ENCODE data around the gene ZBTB47.

ZBTB47 gene

DNA sequence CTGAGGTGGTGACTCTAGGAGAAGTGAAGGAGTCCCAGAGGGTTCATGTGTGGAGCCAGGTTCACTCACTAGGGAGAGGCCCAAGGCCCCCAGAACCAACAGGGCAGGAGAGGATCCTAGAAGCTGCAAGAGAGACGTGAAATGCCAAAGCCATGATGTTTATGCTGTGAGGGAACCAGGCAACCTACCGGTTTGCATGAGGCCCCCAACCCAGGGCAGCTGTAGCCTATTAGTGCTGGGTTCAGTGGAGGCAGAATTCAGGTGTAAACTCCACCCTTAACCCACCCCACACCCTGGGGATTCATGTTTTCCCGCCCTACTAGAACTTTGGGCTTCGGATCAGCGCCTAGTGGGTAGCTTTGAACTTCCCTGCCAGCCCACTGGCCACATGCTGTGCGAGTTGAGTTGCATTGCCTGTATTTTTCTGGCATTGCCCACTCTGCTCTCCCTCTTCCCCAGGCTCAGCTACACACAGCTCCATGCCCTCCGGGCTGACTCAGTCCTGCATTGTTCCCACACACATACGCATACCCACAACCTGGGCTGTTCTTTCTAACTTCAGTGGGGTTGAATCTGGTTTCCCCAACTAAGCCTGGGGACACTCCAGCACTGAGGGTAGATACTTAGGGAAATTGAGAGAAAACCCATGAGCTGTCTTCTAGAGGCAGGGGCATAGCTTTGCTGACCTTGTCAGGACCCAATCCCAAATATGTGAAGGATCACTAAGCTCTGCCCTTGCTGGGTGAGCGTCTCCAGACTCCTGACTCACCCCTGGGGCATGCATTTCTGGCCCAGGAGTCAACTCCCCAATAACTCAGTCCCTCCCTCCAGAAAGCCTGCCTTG is 2.0 kb upstream of the ZBTB47 start:
- Histone ChIP-seq H3K27me3 (replicated peaks in 2 of 5; ENCODE audit: control insufficient read depth in 4 of 5, insufficient read depth in 5 of 5, low read length in 4 of 5) (no peaks in the 10 kb centered on the region), H3K27ac (ENCODE audit: insufficient read depth in 1 of 2, low read depth in 1 of 2, low read length in 2 of 2, poor library complexity in 1 of 2, severe bottlenecking in 2 of 2) (no peak overlapping the region), H3K36me3 (ENCODE audit: control insufficient read depth in 4 of 4, insufficient read depth in 4 of 4, low read length in 3 of 4) (peaks cover 6 to 35% (median 14%) of the 10 kb centered on the region in 4 experiments), H3K9me3 (ENCODE audit: control extremely low read depth in 1 of 5, control insufficient read depth in 4 of 5, insufficient read depth in 2 of 5, low read depth in 1 of 5, low read length in 4 of 5) (no peaks in the 10 kb centered on the region), H3K4me3 (ENCODE audit: control insufficient read depth in 1 of 7, extremely low read depth in 1 of 7, insufficient read depth in 4 of 7, low read depth in 2 of 7, low read length in 6 of 7) (no peak overlapping the region), H3K4me1 (ENCODE audit: control extremely low read depth in 1 of 4, control insufficient read depth in 4 of 4, insufficient read depth in 4 of 4, low read length in 3 of 4) (peaks cover 6 to 34% (median 32%) of the 10 kb centered on the region in 4 experiments)
- DNase-seq = no peak
- 98% methylated on average over 6 of the region's 9 CpGs for WGBS (ENCODE audit: insufficient coverage)
- ChIA-PET CTCF (interaction anchor here (0.9 to 2.3 kb wide), 7 partner anchors 9 to 106 kb away, joined by 3 to 13 read pairs (median 5); no protein-coding TSS in a partner anchor), POLR2A (no interaction called here)

DNA sequence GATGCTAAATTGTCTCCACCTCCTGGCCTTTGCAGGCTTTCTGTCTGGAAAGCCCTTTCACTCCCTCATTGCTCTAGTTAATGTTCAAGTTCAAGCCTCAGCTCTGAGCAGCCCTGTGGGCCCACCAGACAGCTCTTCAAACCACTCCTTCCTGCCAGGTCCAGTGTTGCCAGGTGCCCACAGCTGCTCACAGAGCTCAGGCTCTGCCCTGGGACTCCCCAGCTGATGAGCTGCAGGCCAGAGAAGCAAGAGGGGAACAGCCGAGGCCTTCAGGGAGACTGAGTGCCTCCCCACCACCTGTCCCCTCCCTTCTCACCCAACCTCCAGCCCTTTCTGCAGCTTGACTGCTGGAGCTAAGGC is 1.3 kb upstream of the ZBTB47 start:
- Histone ChIP-seq H3K4me3 (ENCODE audit: control insufficient read depth in 1 of 7, extremely low read depth in 1 of 7, insufficient read depth in 4 of 7, low read depth in 2 of 7, low read length in 6 of 7) (peak overlapping the region in 1 of 7 experiments; percentile 72), H3K27ac (ENCODE audit: insufficient read depth in 1 of 2, low read depth in 1 of 2, low read length in 2 of 2, poor library complexity in 1 of 2, severe bottlenecking in 2 of 2) (no peak overlapping the region), H3K4me1 (ENCODE audit: control extremely low read depth in 1 of 4, control insufficient read depth in 4 of 4, insufficient read depth in 4 of 4, low read length in 3 of 4) (peaks cover 6 to 34% (median 32%) of the 10 kb centered on the region in 4 experiments), H3K36me3 (ENCODE audit: control insufficient read depth in 4 of 4, insufficient read depth in 4 of 4, low read length in 3 of 4) (peaks cover 5 to 27% (median 10%) of the 10 kb centered on the region in 4 experiments), H3K27me3 (replicated peaks in 2 of 5; ENCODE audit: control insufficient read depth in 4 of 5, insufficient read depth in 5 of 5, low read length in 4 of 5) (no peaks in the 10 kb centered on the region), H3K9me3 (ENCODE audit: control extremely low read depth in 1 of 5, control insufficient read depth in 4 of 5, insufficient read depth in 2 of 5, low read depth in 1 of 5, low read length in 4 of 5) (no peaks in the 10 kb centered on the region)
- WGBS (ENCODE audit: insufficient coverage) = no CpG with 5 or more reads among the region's 1 CpG
- peak in 1 of 3 donors; percentile 7 for DNase-seq
- POLR2A ChIA-PET = interaction anchor here (0.5 kb wide), 1 partner anchor 1675 kb away, joined by 4 read pairs; no protein-coding TSS in a partner anchor
- CTCF ChIA-PET = interaction anchor here (0.9 to 2.3 kb wide), 8 partner anchors 9 to 106 kb away, joined by 3 to 13 read pairs (median 4); no protein-coding TSS in a partner anchor

DNA sequence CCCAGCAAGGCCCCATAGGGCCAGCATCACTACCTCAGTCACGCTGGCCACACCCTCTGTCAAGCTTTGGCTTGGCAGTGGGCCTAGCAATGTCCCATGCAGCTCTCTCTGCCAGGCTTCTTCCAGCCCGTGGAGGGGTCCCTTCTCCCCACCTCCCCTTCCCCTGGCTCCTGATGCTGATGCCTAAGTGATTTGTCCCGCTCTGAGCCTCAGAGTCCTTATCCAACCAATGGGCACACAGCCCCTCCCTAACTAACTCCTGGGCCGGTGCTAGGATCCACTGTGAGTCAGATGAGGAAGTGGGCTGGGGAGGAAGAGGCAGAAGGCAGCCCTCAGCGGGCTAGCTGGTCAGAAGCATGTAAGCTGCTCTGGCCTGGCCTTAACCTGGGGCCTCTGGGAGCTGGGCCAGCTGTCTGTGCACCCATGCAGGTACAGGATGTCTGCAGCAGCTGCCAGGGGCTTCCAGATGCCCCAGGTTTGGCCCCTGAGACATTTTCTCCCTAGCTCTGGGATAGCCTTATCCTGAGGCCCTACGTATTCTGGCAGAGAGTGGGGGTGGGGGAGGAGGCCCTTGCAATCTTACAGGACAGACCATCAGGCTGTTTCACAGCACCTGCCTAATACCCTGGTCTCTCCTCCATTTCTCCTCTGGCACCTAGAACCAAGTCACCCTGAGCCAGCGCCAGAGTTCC is 740 bp upstream of the ZBTB47 start:
- peaks cover 6 to 34% (median 32%) of the 10 kb centered on the region in 4 experiments for H3K4me1 ChIP-seq (ENCODE audit: control extremely low read depth in 1 of 4, control insufficient read depth in 4 of 4, insufficient read depth in 4 of 4, low read length in 3 of 4)
- H3K36me3 ChIP-seq (ENCODE audit: control insufficient read depth in 4 of 4, insufficient read depth in 4 of 4, low read length in 3 of 4) = peaks cover under 1 to 22% (median 7%) of the 10 kb centered on the region in 4 experiments
- H3K9me3 ChIP-seq (ENCODE audit: control extremely low read depth in 1 of 5, control insufficient read depth in 4 of 5, insufficient read depth in 2 of 5, low read depth in 1 of 5, low read length in 4 of 5) = no peaks in the 10 kb centered on the region
- no peaks in the 10 kb centered on the region for H3K27me3 ChIP-seq (replicated peaks in 2 of 5; ENCODE audit: control insufficient read depth in 4 of 5, insufficient read depth in 5 of 5, low read length in 4 of 5)
- 24% methylated on average over 5 of the region's 7 CpGs for WGBS (ENCODE audit: insufficient coverage)
- peak; percentile 42 to 82 (median 74) for DNase-seq
- ChIA-PET POLR2A (interaction anchor here (0.5 kb wide), 1 partner anchor 1675 kb away, joined by 4 read pairs; no protein-coding TSS in a partner anchor), CTCF (interaction anchor here (1.1 to 2.3 kb wide), 6 partner anchors 16 to 107 kb away, joined by 3 to 13 read pairs (median 4); no protein-coding TSS in a partner anchor)
- H3K4me3 ChIP-seq (ENCODE audit: control insufficient read depth in 1 of 7, extremely low read depth in 1 of 7, insufficient read depth in 4 of 7, low read depth in 2 of 7, low read length in 6 of 7) = peak overlapping the region in 3 of 7 experiments; percentile 5 to 84 (median 72)
- H3K27ac ChIP-seq (ENCODE audit: insufficient read depth in 1 of 2, low read depth in 1 of 2, low read length in 2 of 2, poor library complexity in 1 of 2, severe bottlenecking in 2 of 2) = no peak overlapping the region

DNA sequence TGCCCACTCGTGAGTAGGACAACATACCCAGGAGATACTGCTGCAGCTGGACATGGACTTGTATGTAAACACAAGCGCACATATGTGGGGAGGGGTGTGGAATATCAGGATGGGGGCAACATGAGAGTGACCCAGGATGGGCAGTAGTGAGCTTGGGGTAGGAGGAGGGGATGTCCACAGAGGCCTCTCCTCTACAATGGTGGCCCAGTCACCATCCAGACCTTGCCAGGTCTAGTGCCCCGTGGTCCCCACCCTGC is 266 bp upstream of the ZBTB47 start:
- no peaks in the 10 kb centered on the region for H3K27me3 ChIP-seq (replicated peaks in 2 of 5; ENCODE audit: control insufficient read depth in 4 of 5, insufficient read depth in 5 of 5, low read length in 4 of 5)
- CTCF ChIA-PET = interaction anchor here (1.3 kb wide), 1 partner anchor 106 kb away, joined by 3 read pairs; no protein-coding TSS in a partner anchor
- H3K4me3 ChIP-seq (ENCODE audit: control insufficient read depth in 1 of 7, extremely low read depth in 1 of 7, insufficient read depth in 4 of 7, low read depth in 2 of 7, low read length in 6 of 7) = peak overlapping the region in 4 of 7 experiments; percentile 51 to 84 (median 74)
- peaks cover 0 to 18% (median 3%) of the 10 kb centered on the region in 4 experiments for H3K36me3 ChIP-seq (ENCODE audit: control insufficient read depth in 4 of 4, insufficient read depth in 4 of 4, low read length in 3 of 4)
- H3K4me1 ChIP-seq (ENCODE audit: control extremely low read depth in 1 of 4, control insufficient read depth in 4 of 4, insufficient read depth in 4 of 4, low read length in 3 of 4) = peaks cover 6 to 34% (median 32%) of the 10 kb centered on the region in 4 experiments
- WGBS (ENCODE audit: insufficient coverage) = 100% methylated on average over 1 of the region's 3 CpGs
- DNase-seq = no peak
- POLR2A ChIA-PET = no interaction called here
- no peaks in the 10 kb centered on the region for H3K9me3 ChIP-seq (ENCODE audit: control extremely low read depth in 1 of 5, control insufficient read depth in 4 of 5, insufficient read depth in 2 of 5, low read depth in 1 of 5, low read length in 4 of 5)
- H3K27ac ChIP-seq (ENCODE audit: insufficient read depth in 1 of 2, low read depth in 1 of 2, low read length in 2 of 2, poor library complexity in 1 of 2, severe bottlenecking in 2 of 2) = no peak overlapping the region

DNA sequence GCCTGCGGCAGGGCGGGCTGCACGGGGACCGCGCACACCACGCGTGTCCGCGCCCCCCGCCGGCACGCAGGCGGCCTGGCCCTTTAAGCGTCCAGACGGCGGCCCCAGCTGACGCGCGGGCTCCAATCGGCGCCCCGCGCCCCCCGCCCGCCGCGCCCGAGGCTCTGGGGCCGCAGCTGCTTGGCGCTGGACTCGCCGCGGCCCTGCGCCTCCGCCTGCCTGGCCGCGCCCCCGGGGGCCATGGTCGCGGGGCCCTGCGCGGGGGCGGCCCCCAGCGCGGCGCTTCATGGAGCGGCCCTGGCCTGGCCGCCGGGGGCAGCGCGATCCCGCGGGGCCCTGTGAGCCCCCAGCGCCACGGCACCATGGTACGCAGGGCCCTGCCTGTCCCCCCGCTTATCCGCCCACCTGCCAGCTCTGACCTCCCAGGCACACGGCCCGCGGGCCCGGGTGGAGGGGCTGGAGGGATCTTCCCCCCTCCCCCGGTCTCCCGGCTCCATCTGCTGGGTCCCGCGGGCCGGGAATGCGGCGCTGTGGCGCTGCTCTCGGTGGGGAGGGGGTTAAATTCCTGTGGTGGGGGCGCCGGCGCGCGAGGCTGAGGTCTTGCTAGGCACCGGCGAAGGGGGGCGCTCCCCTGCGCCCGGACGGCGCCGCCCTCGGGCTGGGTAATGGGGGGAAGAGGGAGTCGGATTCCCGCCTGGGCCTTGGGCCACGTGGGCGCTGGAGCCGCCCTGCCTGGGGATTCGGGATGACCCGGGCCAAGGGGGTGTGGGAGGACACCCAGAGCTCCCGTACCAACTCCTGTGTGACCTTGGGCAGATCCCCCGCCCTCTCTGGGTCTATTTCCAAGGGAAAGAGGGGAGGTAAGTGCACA is 1.1 kb downstream of the ZBTB47 start:
- peaks cover 6 to 34% (median 32%) of the 10 kb centered on the region in 4 experiments for H3K4me1 ChIP-seq (ENCODE audit: control extremely low read depth in 1 of 4, control insufficient read depth in 4 of 4, insufficient read depth in 4 of 4, low read length in 3 of 4)
- DNase-seq = peak in 2 of 3 donors; percentile 25 to 46
- no peaks in the 10 kb centered on the region for H3K27me3 ChIP-seq (replicated peaks in 2 of 5; ENCODE audit: control insufficient read depth in 4 of 5, insufficient read depth in 5 of 5, low read length in 4 of 5)
- peak overlapping the region; percentile 37 to 84 (median 70) for H3K4me3 ChIP-seq (ENCODE audit: control insufficient read depth in 1 of 7, extremely low read depth in 1 of 7, insufficient read depth in 4 of 7, low read depth in 2 of 7, low read length in 6 of 7)
- ChIA-PET POLR2A (interaction anchor here (1.2 kb wide), 1 partner anchor 95 kb away, joined by 3 read pairs; no protein-coding TSS in a partner anchor), CTCF (interaction anchor here (0.7 to 1.2 kb wide), 2 partner anchors 95 to 109 kb away, joined by 3 read pairs; no protein-coding TSS in a partner anchor)
- H3K9me3 ChIP-seq (ENCODE audit: control extremely low read depth in 1 of 5, control insufficient read depth in 4 of 5, insufficient read depth in 2 of 5, low read depth in 1 of 5, low read length in 4 of 5) = no peaks in the 10 kb centered on the region
- no peak overlapping the region for H3K27ac ChIP-seq (ENCODE audit: insufficient read depth in 1 of 2, low read depth in 1 of 2, low read length in 2 of 2, poor library complexity in 1 of 2, severe bottlenecking in 2 of 2)
- 2% methylated on average over 61 of the region's 94 CpGs for WGBS (ENCODE audit: insufficient coverage)
- peaks cover 0 to 15% (median 0%) of the 10 kb centered on the region in 4 experiments for H3K36me3 ChIP-seq (ENCODE audit: control insufficient read depth in 4 of 4, insufficient read depth in 4 of 4, low read length in 3 of 4)

DNA sequence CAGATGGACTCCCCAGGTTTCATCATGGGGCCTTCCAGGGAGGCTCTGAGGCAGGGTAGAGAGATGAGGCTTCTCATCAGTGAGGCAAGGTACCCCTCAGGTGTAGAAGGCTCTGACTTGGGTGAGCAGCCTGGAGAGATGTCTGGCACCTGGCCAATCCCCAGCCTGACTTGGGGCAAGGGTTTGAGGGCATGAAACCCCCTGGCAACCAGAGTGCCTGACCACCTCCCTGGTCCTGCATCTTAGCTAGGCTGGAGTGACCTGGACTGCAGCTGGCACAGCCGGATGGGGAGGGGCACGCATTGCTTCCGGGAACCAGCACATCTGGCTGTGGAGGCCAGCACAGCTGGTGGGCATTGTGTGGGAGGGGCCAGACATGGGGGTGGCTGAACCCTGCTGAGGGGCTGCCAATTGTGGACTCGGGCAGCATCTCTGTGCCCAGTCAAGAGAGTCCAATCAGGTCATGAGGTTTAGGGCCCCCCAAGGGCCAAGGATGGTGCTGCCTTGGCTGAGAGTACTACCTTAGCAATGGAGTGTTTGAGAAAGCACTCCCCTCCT is 1.9 kb downstream of the ZBTB47 start:
- H3K27me3 ChIP-seq (replicated peaks in 2 of 5; ENCODE audit: control insufficient read depth in 4 of 5, insufficient read depth in 5 of 5, low read length in 4 of 5) = no peaks in the 10 kb centered on the region
- DNase-seq = no peak
- CTCF ChIA-PET = no interaction called here
- peaks cover 6 to 34% (median 32%) of the 10 kb centered on the region in 4 experiments for H3K4me1 ChIP-seq (ENCODE audit: control extremely low read depth in 1 of 4, control insufficient read depth in 4 of 4, insufficient read depth in 4 of 4, low read length in 3 of 4)
- whole genome bisulfite sequencing (ENCODE audit: insufficient coverage) = 87% methylated on average over 4 of the region's 4 CpGs
- H3K27ac ChIP-seq (ENCODE audit: insufficient read depth in 1 of 2, low read depth in 1 of 2, low read length in 2 of 2, poor library complexity in 1 of 2, severe bottlenecking in 2 of 2) = no peak overlapping the region
- peaks cover 0 to 8% (median 0%) of the 10 kb centered on the region in 4 experiments for H3K36me3 ChIP-seq (ENCODE audit: control insufficient read depth in 4 of 4, insufficient read depth in 4 of 4, low read length in 3 of 4)
- H3K9me3 ChIP-seq (ENCODE audit: control extremely low read depth in 1 of 5, control insufficient read depth in 4 of 5, insufficient read depth in 2 of 5, low read depth in 1 of 5, low read length in 4 of 5) = no peaks in the 10 kb centered on the region
- H3K4me3 ChIP-seq (ENCODE audit: control insufficient read depth in 1 of 7, extremely low read depth in 1 of 7, insufficient read depth in 4 of 7, low read depth in 2 of 7, low read length in 6 of 7) = peak overlapping the region in 1 of 7 experiments; percentile 84
- POLR2A ChIA-PET = no interaction called here

Measured in common myeloid progenitor, CD34-positive (primary cell).